Measurements from ENCODE around the gene ZNF682. TPM values are rescaled to one million over a fixed set of nuclear protein-coding genes. Genes with fewer than 3 reads are reported as not detected.

Gene ZNF682
- total and polyA plus RNA-seq, 2 of the 13 experiments (the other 11 are each of a cell fraction or from before 2014, with no cell fraction given), result 2.0 to 7.2 TPM

DNA sequence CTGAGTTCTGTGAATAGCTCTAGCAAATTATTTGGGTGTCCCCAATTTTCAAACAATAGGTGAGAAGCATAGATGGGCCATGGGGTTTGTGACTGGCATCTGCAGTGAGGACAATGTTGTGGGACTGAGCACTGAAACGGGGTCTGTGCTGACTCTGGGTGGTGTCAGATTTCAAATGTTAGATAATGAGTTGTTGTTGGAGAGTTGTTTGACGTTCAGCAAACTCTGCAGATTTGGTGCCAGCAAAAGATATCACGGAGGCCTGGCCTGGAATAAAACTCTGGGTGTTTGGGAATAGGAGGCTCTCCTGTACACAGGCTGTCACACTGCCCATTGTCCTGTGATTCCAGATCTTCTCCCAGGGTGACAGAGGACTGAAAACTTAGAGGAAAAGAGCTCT, 41.4 kb upstream of the ZNF682 start:
- H3K4me2 ChIP-seq (ENCODE audit: low read depth, low read length), result no peak overlapping the region
- no peak for TF ChIP-seq PAWR (CRISPR knock-in tag; IDR thresholded peaks at IDR 0.05; ENCODE audit: borderline replicate concordance)
- TF ChIP-seq ZNF619 (CRISPR knock-in tag; IDR thresholded peaks at IDR 0.05), result no peak
- TF ChIP-seq EHMT2 (IDR thresholded peaks at IDR 0.05; ENCODE audit: borderline replicate concordance, low read depth, low read length), result no peak
- TF ChIP-seq, protein P1, sequence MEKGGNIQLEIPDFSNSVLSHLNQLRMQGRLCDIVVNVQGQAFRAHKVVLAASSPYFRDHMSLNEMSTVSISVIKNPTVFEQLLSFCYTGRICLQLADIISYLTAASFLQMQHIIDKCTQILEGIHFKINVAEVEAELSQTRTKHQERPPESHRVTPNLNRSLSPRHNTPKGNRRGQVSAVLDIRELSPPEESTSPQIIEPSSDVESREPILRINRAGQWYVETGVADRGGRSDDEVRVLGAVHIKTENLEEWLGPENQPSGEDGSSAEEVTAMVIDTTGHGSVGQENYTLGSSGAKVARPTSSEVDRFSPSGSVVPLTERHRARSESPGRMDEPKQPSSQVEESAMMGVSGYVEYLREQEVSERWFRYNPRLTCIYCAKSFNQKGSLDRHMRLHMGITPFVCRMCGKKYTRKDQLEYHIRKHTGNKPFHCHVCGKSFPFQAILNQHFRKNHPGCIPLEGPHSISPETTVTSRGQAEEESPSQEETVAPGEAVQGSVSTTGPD (CRISPR knock-in tag; IDR thresholded peaks at IDR 0.05), result no peak
- TF ChIP-seq RFX1 (IDR thresholded peaks at IDR 0.05), result no peak
- TF ChIP-seq, protein P2, sequence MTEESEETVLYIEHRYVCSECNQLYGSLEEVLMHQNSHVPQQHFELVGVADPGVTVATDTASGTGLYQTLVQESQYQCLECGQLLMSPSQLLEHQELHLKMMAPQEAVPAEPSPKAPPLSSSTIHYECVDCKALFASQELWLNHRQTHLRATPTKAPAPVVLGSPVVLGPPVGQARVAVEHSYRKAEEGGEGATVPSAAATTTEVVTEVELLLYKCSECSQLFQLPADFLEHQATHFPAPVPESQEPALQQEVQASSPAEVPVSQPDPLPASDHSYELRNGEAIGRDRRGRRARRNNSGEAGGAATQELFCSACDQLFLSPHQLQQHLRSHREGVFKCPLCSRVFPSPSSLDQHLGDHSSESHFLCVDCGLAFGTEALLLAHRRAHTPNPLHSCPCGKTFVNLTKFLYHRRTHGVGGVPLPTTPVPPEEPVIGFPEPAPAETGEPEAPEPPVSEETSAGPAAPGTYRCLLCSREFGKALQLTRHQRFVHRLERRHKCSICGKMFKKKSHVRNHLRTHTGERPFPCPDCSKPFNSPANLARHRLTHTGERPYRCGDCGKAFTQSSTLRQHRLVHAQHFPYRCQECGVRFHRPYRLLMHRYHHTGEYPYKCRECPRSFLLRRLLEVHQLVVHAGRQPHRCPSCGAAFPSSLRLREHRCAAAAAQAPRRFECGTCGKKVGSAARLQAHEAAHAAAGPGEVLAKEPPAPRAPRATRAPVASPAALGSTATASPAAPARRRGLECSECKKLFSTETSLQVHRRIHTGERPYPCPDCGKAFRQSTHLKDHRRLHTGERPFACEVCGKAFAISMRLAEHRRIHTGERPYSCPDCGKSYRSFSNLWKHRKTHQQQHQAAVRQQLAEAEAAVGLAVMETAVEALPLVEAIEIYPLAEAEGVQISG (CRISPR knock-in tag; IDR thresholded peaks at IDR 0.05), result no peak
- TF ChIP-seq, protein P3, sequence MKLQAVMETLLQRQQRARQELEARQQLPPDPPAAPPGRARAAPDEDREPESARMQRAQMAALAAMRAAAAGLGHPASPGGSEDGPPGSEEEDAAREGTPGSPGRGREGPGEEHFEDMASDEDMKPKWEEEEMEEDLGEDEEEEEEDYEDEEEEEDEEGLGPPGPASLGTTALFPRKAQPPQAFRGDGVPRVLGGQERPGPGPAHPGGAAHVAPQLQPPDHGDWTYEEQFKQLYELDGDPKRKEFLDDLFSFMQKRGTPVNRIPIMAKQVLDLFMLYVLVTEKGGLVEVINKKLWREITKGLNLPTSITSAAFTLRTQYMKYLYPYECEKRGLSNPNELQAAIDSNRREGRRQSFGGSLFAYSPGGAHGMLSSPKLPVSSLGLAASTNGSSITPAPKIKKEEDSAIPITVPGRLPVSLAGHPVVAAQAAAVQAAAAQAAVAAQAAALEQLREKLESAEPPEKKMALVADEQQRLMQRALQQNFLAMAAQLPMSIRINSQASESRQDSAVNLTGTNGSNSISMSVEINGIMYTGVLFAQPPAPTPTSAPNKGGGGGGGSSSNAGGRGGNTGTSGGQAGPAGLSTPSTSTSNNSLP (IDR thresholded peaks at IDR 0.05; ENCODE audit: low read depth, low read length), result no peak
- TF ChIP-seq ZNF224 (CRISPR knock-in tag; IDR thresholded peaks at IDR 0.05), result no peak
- TF ChIP-seq, protein P4, sequence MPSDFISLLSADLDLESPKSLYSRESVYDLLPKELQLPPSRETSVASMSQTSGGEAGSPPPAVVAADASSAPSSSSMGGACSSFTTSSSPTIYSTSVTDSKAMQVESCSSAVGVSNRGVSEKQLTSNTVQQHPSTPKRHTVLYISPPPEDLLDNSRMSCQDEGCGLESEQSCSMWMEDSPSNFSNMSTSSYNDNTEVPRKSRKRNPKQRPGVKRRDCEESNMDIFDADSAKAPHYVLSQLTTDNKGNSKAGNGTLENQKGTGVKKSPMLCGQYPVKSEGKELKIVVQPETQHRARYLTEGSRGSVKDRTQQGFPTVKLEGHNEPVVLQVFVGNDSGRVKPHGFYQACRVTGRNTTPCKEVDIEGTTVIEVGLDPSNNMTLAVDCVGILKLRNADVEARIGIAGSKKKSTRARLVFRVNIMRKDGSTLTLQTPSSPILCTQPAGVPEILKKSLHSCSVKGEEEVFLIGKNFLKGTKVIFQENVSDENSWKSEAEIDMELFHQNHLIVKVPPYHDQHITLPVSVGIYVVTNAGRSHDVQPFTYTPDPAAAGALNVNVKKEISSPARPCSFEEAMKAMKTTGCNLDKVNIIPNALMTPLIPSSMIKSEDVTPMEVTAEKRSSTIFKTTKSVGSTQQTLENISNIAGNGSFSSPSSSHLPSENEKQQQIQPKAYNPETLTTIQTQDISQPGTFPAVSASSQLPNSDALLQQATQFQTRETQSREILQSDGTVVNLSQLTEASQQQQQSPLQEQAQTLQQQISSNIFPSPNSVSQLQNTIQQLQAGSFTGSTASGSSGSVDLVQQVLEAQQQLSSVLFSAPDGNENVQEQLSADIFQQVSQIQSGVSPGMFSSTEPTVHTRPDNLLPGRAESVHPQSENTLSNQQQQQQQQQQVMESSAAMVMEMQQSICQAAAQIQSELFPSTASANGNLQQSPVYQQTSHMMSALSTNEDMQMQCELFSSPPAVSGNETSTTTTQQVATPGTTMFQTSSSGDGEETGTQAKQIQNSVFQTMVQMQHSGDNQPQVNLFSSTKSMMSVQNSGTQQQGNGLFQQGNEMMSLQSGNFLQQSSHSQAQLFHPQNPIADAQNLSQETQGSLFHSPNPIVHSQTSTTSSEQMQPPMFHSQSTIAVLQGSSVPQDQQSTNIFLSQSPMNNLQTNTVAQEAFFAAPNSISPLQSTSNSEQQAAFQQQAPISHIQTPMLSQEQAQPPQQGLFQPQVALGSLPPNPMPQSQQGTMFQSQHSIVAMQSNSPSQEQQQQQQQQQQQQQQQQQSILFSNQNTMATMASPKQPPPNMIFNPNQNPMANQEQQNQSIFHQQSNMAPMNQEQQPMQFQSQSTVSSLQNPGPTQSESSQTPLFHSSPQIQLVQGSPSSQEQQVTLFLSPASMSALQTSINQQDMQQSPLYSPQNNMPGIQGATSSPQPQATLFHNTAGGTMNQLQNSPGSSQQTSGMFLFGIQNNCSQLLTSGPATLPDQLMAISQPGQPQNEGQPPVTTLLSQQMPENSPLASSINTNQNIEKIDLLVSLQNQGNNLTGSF (CRISPR knock-in tag; IDR thresholded peaks at IDR 0.05), result no peak
- no peak for TF ChIP-seq KDM3A (CRISPR knock-in tag; IDR thresholded peaks at IDR 0.05; ENCODE audit: low read depth)

More for the DNA sequence above, 41.4 kb upstream of the ZNF682 start:
- H3K79me2 ChIP-seq (ENCODE audit: insufficient read depth, low read length), result peaks cover 6% of the 10 kb centered on the region
- intact Hi-C loops (cut with micrococcal nuclease; ENCODE audit: unreplicated experiment), result no loop called here
- H3K36me3 ChIP-seq (replicated peaks in 1 of 2; ENCODE audit: control insufficient read depth in 1 of 2, insufficient read depth in 2 of 2, low read length in 2 of 2), result no peaks in the 10 kb centered on the region; a peak in 1 of 5 replicates
- H3K9ac ChIP-seq (ENCODE audit: insufficient read depth, low read depth, low read length), result no peak overlapping the region
- H3K27me3 ChIP-seq (ENCODE audit: control insufficient read depth in 1 of 2, insufficient read depth in 2 of 2, low read length in 2 of 2), result no peaks in the 10 kb centered on the region
- ChIA-PET CTCF (ENCODE audit: low intra/inter-chr PET ratio, low total read pairs) (no interaction called here), POLR2A (interaction anchor here (3.6 kb wide), 1 partner anchor 28 kb away, joined by 17 read pairs; no protein-coding TSS in a partner anchor)
- no peak overlapping the region for H3K4me3 ChIP-seq (replicated peaks in 1 of 3; ENCODE audit: insufficient read depth in 1 of 3, low read depth in 2 of 3, low read length in 3 of 3)
- in situ Hi-C loops (cut with HindIII; ENCODE audit: extremely low pct_ligation_motif_present, low pct_unique_long_range_greater_than_20kb), result no loop called here
- WGBS (ENCODE audit: low lambda C conversion rate), result 61% methylated on average over 3 of the region's 3 CpGs
- peaks cover 38% of the 10 kb centered on the region for H3K9me3 ChIP-seq (ENCODE audit: low read length)
- no peak overlapping the region for H2AFZ ChIP-seq (ENCODE audit: low read length)
- FAIRE-seq, result no peak
- no peak for DNase-seq (ENCODE audit: low spot score)
- no TSS peak for BruUV-seq (replicated peaks)
- peaks cover 8% of the 10 kb centered on the region for H3K4me1 ChIP-seq (ENCODE audit: insufficient read depth, low read length)
- no peaks in the 10 kb centered on the region for H4K20me1 ChIP-seq (ENCODE audit: insufficient read depth, low read length)
- no peak for ATAC-seq
- no peak overlapping the region for H3K27ac ChIP-seq (ENCODE audit: extremely low read length, insufficient read depth, low read length)

Measured in HepG2 (cell line).